HG02852 (cell line): ENCODE results near the gene EIF2D.
"Not testable (repeated sequence)": the region's sequence is repeated elsewhere in the genome, so short reads cannot be mapped to it uniquely, and the experiment has no call there.

Source experiments
- ATAC-seq: cut with Tn5 transposase; IDR thresholded peaks from one replicate; pipeline ENCODE4 v1.9.1; 2021; ENCODE audit warnings: mild to moderate bottlenecking, moderate library complexity; ENCODE audit not compliant: unreplicated experiment

EIF2D gene

DNA sequence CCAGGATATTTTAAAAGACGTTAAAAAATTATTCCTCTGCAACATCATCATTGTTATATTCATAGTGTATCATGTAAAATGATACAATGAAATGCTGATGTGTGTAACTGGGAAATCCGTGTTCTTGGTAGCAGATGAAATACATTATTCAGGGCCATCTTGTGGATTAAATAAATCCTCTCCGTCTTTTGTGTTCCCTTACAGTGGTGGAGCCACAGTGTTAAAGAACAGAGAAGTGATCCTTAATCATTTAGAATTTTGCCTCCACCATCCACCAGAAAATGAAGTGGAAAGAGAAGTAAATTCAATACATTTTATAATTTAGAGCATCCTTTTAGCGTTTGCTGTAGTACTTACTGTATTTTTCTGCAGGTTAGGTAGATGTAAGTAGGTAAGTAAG lies 24.4 kb upstream of the EIF2D start:
- no peak for ATAC-seq

DNA sequence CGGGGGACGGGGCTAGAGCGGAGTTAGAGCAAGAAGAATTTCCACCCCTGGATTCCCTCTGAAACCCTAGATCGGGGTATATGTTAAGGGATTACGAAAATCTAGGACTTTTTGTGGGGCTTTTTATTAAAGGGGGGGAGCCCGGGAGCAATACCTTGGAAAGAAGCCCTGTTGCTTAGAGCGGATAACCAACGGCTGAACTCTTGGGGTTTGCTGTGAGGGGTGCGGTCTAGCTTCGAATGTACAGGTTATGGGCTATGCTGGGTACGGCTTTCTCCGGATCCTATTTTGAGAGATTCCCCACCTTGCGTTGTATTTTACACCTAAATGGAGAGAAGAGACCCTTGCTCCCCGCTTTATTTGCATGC lies 23.7 kb upstream of the EIF2D start:
- no peak for ATAC-seq

DNA sequence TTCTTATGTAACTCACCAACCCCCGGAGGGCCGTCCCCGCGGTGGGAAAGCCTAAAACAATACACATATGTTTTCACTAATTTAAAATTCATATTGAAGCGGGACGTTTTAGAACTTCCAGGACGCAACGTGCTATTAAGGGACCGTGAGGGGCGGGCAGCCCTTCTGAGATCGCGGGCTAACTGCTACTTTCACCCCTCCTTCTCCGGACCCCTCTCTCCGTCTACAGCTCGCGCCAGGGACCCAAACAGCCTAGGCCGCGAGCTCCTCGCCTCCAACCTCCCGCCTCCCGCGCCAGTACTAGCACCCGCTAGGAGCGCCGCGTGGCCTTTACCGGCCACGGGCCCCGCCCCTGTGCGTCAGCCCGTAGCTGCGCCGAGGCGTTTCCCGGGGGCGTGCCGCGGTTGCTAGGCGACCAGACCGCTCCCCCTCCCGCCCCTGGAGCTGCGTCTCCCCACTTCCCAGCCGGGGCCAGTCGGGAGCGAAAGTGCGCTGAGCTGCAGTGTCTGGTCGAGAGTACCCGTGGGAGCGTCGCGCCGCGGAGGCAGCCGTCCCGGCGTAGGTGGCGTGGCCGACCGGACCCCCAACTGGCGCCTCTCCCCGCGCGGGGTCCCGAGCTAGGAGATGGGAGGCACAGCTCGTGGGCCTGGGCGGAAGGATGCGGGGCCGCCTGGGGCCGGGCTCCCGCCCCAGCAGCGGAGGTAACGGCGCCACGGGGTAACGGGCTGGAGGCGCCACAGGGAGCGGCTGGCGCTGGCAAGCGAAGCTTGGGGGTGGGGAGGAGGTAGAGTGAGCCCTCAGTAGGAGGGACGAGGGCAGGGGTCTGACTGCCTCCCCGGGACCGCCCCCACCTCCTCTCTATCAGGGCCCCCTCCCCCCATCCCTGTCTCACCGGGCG lies 23.1 kb upstream of the EIF2D start, which contains the start of gene DYRK3:
Gene DYRK3, plus strand, starts transcription at position 457 of the 898 bp plus-strand sequence. Its CDS starts 168 bp downstream, at position 625.
- ATAC-seq, result peak; percentile 90

DNA sequence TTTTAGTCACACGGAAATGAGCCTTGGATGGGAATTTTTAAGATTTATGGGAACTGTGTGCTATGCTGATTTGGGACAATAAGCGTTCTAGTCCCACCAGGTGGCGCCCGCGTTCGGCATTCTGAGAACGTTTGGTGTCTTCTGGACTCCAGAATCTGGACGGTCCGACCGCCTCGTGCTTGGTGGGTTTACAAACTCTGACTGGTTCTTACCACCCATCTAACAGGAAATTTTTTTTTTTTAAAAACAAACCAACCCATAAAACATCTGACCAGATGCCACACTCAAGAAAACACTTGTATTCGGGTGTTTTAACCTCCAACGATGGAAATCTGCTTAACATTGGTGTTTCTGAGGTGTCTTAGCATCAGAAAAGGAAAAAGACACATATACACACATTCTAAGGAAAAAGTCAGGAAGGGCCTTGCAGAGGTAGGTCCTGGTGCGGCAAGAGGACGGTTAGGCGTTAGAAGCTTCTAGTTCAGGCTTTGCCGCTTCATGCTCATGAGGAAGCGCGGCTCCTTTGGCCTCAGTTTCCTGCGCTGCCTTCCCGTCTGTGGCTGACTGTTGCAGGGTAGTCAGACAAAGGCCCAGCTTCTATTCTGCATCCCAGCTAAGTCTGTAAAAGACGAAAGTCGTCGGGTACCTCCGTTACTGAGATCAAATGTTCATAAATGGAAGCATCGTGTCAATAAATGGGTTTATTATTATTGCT lies 22.3 kb upstream of the EIF2D start:
- ATAC-seq, result no peak

DNA sequence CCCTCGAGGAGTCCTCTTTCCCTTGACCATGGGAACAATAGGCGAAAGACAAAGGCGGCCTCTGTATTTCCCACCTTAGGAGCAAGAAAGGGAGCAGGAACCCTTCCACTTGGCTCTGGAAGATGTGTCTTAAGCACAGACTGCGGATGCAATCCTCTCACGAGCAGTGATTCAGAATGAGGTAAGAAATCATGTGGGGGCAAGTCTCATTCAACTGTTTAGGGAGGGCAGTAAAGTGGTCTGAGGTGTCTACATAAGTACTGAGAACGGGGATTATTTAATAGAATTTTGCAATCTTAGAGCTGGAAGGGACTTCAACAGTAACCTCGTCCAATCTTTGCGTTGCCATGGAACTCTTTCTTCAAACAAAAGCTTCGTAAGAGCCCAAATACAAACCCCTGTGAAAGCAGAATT lies 21.4 kb upstream of the EIF2D start:
- no peak for ATAC-seq

DNA sequence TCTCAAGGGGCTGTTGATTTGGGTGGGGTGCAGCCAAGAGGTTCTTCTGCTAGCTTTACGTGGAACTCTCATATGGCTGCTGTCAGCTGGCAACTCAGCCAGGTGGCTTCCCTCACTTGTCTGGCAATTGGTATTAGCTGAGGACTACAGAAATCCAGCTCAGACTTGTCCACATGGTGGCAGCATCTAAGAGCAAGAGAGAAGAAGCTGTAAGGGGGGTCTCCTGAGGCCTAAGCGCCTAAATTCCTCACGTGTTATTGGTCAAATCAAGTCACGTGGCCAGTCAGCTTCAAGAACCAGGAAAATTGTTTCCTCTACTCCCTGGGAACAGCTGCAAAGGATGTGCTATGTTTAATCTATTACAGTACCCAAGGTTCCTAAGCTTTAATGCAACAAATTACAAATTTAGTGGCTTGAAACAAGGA lies 18.8 kb upstream of the EIF2D start:
- ATAC-seq, result no peak

DNA sequence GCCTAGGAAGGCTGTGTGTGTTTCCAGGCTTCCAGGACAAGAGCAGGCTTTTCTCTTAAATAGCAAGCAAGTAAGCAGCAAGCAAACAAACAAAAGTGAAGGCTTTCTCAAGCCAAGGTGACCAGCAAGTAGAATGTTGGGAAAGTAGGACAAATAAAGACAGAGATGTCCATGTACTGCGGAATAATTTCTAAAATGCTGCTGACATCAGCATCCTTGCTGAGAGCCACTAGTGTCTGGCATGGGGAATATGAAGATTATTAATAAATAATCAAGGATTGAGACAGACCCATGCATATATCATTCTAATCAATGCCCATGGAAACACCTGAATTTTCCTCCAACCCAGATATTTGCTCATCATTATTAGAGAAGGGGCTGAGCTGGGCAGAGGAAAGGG lies 16.7 kb upstream of the EIF2D start:
- no peak for ATAC-seq

DNA sequence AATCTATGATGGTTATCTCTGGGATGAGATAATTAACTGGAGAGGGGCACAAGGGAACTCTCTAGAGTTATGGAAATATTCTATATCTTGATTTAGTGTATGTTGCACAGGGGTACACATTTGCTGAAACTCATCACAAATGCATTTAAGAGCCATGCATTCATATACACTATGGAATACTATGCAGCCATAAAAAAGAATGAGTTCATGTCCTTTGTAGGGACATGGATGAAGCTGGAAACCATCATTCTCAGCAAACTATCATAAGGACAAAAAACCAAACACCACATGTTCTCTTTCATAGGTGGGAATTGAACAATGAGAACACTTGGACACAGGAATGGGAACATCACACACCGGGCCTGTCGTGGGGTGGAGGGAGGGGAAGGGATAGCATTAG lies 14.1 kb upstream of the EIF2D start:
- ATAC-seq, result not testable (repeated sequence)

DNA sequence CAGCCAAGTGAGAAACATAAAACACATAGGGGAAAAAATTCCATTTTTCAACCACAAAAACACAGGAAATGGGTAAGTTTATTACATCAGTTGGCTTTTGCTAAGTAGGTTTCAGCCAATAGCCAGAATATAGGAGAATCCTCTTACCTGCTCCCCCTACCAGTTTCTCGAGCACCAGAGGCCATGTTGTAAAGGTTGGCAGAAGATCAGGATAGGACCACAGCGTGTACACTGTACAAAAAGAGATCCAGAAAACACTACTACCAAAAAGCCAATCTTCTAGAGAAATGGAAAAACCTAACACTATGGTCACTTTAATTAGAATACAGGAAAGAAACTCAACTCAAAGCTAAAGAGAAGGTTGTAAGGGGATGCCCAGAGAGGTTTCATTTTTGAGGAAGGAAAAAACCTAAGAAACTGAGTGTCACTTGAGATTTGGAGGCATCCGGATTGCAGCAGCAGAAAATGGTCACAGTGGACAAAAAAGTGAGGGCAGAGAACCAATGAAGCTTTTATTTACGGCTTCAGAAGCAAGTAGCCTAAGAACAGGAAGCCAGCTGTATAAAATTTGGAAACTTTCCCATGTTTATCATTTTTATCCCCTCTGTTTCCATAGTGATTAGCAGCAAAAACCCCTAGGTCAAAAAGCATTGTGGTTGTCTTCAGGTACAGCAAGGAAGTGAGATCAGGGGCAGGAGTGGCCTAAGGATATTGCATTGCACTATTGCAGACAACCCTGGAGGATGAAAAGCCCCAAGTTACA lies 2.9 kb downstream of the EIF2D start:
- ATAC-seq, result no peak

DNA sequence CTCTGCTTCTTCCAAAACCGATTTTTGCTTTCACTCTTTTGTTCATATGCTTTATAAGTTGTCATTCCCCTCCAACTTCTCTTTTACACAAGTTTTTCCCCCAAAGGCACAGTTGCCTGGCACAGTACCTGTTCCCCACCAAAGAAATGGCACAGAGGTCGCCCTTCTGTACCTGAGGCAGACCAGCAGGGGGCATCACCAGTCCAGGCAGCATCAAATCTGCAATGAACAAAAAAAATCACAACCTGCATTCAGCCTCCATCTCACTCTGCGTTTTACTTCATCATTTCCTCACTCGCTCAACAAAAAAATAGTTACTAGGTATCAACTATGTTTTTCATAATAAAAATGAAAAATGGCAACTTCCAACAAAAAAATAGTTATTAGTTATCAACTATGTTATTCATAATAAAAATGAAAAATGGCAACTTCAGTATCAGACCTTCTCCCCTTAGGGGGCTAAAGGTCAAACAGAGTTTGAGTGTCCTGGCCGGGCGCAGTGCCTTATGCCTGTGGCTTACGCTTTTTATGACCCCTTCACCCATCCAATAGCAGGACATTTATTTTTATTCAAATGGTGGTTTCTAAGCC lies 4.1 kb downstream of the EIF2D start:
- ATAC-seq, result no peak

DNA sequence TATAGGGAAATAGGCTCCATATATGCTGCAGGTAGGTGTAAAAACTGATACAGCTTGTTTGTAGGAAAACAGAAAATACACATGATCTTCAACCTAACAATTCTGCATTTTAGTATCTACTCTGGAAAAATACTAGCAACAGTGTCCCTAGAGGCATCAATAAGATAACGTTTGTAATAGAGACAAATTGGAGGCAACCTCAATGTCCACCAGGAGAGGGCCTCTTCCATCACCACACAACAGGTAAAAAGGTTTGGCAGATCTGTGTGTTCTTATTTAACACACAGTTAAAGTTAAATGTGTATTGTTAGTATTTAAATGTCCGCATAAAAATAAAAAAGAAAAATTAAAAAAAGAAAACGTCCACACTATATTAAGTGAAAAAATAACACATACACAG lies 5.4 kb downstream of the EIF2D start:
- ATAC-seq, result no peak

DNA sequence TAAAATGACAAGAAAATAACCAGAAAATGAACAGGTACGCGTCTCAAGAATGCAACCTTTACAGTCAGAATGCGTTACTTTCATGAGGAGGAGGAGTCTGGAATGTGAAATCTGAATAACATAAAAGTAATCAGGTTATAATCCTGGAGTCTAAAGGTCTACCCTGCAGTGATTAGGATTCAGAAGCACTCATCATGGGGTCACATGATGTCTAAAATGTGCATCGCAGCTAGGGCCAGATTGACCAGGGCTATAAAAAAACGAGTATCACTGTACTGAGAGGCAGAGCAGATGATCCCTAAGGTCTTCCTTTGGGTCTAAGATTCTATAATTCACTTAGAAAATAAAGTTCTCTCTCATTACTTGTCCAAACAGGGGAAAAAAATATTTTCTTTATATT lies 7.4 kb downstream of the EIF2D start:
- no peak for ATAC-seq

DNA sequence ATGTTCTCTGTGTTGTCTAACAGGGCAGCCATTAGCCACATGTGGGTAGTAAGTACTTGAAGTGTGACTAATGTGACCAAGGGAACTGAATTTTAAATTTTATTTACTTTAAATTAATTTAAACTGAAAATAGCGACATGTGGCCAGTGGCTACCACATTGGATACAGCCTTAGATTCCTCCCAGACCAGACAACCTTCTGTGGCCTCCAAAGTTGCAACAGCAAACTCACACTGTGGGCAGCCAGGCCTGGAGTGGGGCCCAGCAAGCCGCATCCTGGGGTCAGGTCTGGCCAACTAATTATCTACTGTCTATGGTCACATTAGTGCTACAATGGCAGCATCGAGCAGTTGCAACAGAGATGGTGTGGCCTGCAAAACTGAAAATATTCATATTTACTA lies 11.7 kb downstream of the EIF2D start:
- ATAC-seq, result no peak

DNA sequence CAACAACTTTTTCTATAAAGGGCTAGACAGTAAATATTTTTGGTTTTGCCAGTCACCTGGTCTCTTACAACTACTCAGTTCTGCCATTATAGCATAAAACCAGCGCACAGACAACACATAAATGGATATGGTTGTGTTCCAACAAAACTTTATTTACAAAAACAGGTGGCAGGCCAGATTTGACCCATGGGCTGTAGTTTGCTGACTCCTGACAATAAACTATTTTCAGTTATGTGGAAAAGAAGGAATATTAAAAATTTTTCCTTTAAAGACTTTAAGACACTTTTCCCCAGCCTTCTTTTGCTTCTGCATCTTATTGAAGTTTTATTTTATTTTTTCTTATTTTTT lies 16.0 kb downstream of the EIF2D start:
- ATAC-seq, result no peak

DNA sequence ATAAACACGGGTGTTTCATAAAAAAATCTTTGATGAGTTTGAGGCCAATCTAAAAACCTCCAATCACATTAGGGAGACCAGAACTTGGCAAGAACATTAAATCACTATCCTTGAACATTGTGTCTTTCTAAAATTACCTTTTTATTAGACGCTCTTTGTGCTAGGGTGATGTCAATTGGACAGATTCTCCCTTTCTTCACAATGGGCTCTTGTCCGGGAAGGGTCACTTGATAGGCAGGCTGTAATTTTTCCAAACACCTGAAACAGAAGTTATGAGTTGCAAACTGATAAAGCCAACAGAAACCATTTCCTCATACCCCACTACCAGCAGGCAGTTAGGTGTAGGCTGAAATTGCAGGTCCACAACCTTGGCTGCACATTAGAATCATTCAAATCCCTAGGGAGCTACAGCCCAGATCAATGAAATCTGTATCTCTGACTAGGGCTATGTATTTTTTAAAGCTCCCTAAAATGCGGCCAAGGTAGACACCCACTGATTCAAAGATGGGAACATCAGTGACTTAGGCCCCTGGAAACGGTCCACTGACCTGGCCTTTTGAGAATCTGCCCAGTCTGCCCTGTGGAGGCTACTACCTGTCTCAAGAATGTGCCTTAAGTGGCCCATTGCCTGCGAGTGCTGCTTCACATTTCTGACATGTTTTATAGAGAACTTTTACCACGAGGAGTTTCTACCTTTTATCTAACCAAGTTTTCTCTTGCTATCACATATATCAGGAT lies 16.5 kb downstream of the EIF2D start:
- no peak for ATAC-seq

DNA sequence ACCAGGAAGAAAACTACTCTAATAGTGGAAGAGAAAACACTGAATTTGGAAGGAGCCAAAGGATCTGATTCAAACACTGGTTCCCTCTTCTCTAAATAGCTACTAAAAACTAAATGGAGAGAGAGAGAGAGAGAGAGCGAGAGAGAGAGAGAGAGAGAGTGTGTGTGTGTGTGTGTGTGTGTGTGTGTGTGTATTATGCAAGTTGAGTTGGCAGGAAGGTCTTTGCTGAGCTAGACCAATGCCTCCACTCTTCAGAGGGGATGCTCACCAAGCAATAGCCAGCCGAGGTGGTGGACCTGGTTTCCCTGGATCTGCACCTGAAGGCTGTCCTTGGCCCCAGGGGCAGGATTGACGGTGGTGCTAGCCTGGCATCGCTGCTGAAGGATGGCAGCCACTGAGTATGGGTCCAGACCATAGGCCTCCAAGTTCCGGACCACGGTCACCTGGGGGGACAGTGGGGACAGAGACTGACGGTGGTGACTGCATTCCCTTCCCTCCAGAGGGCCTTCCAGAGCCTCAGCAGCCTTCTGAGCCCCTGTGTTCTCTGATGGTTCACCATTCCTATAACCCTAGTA lies 18.8 kb downstream of the EIF2D start:
- no peak for ATAC-seq

DNA sequence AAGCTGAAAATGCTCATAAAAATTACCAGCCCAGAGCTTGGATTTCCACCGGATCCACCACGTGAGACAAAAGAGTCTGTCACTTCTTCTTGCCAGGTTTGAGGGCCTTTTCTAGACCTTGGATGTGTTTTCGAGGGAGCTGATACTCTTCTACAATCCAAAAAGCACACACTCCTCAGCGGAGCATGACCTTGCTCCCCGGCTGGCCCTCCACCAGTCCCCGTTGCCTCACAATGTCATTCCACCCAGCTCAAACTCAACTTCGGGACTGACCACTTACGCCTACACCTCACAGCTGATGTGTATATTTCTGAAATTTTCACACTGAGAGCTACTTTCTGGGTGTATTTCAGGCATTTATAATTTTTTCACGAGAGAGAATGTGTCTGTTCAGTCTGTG lies 20.6 kb downstream of the EIF2D start:
- ATAC-seq, result no peak

DNA sequence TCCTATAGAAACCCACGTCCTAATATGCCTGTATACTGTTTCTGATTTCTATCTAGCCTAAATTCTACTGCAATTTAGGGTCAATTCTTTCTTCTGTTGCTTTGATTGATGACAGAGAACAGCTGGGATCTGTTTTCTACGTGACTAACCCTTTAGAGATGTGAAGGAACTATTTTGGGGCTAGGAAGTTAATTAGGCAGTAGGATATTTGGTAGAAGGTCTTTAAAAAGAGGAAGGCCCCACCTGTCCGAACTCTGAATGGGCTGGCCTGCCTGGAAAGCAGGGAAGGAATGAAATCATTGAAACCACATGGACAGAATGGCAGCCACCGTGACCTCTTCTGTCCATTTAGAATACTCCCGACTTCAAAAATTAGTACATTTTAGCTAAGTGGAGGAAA lies 21.0 kb downstream of the EIF2D start:
- ATAC-seq, result no peak

DNA sequence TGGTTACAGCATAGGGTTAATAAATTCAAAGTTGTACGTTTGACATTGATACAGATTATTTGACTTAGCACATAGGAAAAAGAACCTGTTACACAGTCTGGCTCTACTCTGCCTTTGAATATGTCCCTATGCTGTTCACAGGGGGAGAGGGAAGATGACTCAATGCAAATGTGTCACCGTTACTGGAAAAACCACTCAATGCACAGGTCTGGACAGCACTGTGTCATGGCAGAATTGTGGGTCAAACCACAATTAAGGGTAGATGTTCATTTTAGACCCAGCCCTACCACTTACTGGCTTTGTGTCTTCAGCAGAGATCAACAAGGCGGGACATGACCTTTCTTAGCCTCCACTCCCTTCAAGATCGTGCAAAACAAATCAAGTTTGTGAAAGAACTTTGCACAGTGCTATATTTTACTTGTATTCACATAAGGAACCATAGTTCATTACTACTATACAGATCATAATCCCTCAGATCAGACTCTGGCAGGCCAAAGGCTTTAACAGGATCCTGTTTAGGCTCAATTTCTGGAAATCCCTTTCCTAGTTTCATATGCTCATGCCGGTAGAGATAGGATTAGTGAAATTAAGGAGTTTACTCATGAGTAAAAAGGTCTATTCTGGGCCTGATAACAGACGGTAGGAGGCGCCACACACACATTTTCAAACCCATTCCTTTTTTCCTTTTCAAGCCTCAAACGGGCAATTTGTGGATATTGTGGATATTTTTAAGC lies 22.1 kb downstream of the EIF2D start:
- ATAC-seq, result peak; percentile 73
